Naive thymus-derived CD4-positive, alpha-beta T cell (primary cell): Measurements from ENCODE around the gene HEXA. TPM values are rescaled to one million over a fixed set of nuclear protein-coding genes. Genes with fewer than 3 reads are reported as not detected.

Source experiments
- ATAC-seq: fragments of 150-1000 bp; cut with Tn5 transposase; 2 replicates; pipeline ENCODE4 v1.10.0; 2021; ENCODE audit warnings: mild to moderate bottlenecking, moderate library complexity
- CTCF ChIA-PET: fragments of 350-600 bp; sonication (Branson Sonifier 250); formaldehyde crosslinking; loops from one replicate; lab custom pipeline; 2021; ENCODE audit warnings: antibody characterized with exemption; lab: Charles Lee
- POLR2A ChIA-PET: fragments of 350-600 bp; sonication (Branson Sonifier 250); formaldehyde crosslinking; loops from one replicate; lab custom pipeline; 2021; ENCODE audit warnings: antibody characterized with exemption, inconsistent platforms; lab: Charles Lee
- DNase-seq, 9 donors: peaks; one replicate each; pipeline versions ENCODE4 v3.0.0 to v3.0.0-alpha.2; 2020 to 2022; ENCODE audit warnings: mixed read lengths in 1 of 9
- H3K27ac ChIP-seq: one replicate; pipeline ENCODE4 v1.7.0; 2013; ENCODE audit warnings: mild to moderate bottlenecking, low read depth, low read length, moderate library complexity
- H3K27me3 ChIP-seq, 2 donors: one replicate each; pipeline ENCODE4 v1.7.0; 2013; ENCODE audit warnings: low read length in 2 of 2, mild to moderate bottlenecking in 2 of 2, moderate library complexity in 2 of 2; ENCODE audit not compliant: control insufficient read depth in 2 of 2, insufficient read depth in 2 of 2
- H3K36me3 ChIP-seq, 3 experiments: 1 replicate in 2 of 3; 2 replicates in 1 of 3; pipeline ENCODE4 v1.7.0; 2013; ENCODE audit warnings: low read length in 3 of 3, mild to moderate bottlenecking in 3 of 3, moderate library complexity in 1 of 3; ENCODE audit not compliant: insufficient read depth in 3 of 3, control insufficient read depth in 2 of 3
- H3K4me1 ChIP-seq, 2 donors: one replicate each; pipeline ENCODE4 v1.7.0; 2013; ENCODE audit warnings: low read length in 2 of 2, mild to moderate bottlenecking in 2 of 2, moderate library complexity in 1 of 2; ENCODE audit not compliant: control insufficient read depth in 2 of 2, insufficient read depth in 2 of 2
- H3K4me3 ChIP-seq: 2 replicates; pipeline ENCODE4 v1.7.0; 2013; ENCODE audit warnings: mild to moderate bottlenecking, low read length
- H3K9me3 ChIP-seq, 3 experiments: 1 replicate in 2 of 3; 2 replicates in 1 of 3; pipeline ENCODE4 v1.7.0; 2013; ENCODE audit warnings: low read length in 3 of 3; ENCODE audit not compliant: control insufficient read depth in 2 of 3
- H3K27ac Mint-ChIP-seq, 9 donors: one replicate each; pipeline ENCODE4 v1.8.0; 2020 to 2022; ENCODE audit warnings: mixed read lengths in 9 of 9, mild to moderate bottlenecking in 8 of 9, moderate library complexity in 5 of 9, inconsistent platforms in 2 of 9
- H3K27me3 Mint-ChIP-seq, 5 donors: one replicate each; pipeline ENCODE4 v1.8.0; 2021 to 2022; ENCODE audit warnings: mixed read lengths in 5 of 5, mild to moderate bottlenecking in 1 of 5
- H3K36me3 Mint-ChIP-seq, 5 donors: one replicate each; pipeline ENCODE4 v1.8.0; 2020 to 2022; ENCODE audit warnings: mixed read lengths in 5 of 5, mild to moderate bottlenecking in 3 of 5, inconsistent platforms in 1 of 5
- H3K4me1 Mint-ChIP-seq, 7 donors: one replicate each; pipeline ENCODE4 v1.8.0; 2020 to 2022; ENCODE audit warnings: mixed read lengths in 7 of 7, mild to moderate bottlenecking in 3 of 7, inconsistent platforms in 1 of 7
- H3K4me3 Mint-ChIP-seq, 10 donors: one replicate each; pipeline ENCODE4 v1.8.0; 2020 to 2022; ENCODE audit warnings: mild to moderate bottlenecking in 10 of 10, mixed read lengths in 10 of 10, moderate library complexity in 6 of 10, inconsistent platforms in 2 of 10
- H3K9me3 Mint-ChIP-seq, 11 donors: one replicate each; pipeline ENCODE4 v1.8.0; 2020 to 2022; ENCODE audit warnings: mixed read lengths in 11 of 11, mild to moderate bottlenecking in 4 of 11, inconsistent platforms in 1 of 11, moderate library complexity in 1 of 11
- intact Hi-C, 2 donors: fragments of 100-400 bp; cut with micrococcal nuclease; formaldehyde crosslinking; loops; one replicate each; pipeline ENCODE4 v1.15.1; 2023
- polyA plus RNA-seq, 2 donors: library from polyadenylated mRNA; unstranded; fragments of 300-500 nt; fragmentation: Illumina TruSeq; gene quantifications; one replicate each; pipeline ENCODE4 v1.2.3, GENCODE V29; 2021
- total RNA-seq, 6 experiments: library from RNA in 5 of 6; stranded (reverse) in 5 of 6; gene quantifications; 1 replicate in 5 of 6; 2 replicates in 1 of 6; pipeline ENCODE4 v1.2.3 and lab custom pipeline; 2021 to 2026

Gene HEXA
- total and polyA plus RNA-seq, 7 experiments from 2014 or later = 60.3 to 101 (median 88.0) TPM

DNA sequence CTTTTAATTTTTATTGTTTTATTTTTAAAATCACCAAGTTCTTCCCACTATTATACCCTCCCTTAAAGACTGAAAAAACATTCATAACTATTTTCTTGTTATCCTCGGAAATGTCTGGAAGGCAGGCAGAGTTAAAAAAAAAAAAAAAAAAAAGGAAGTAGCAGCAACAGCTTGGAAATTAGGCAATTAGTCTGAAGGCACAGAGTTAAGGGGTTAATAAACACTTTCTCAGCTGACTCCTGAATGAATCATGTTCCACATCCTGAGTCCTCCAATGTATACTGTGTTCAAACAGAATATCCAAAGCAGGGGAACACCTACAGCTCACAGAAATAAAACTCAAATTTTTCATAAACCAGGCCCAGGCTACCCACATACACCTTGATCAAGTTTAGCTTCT, 5.8 kb downstream of the HEXA start:
- no peaks in the 10 kb centered on the region for H3K9me3 ChIP-seq
- H3K4me3 ChIP-seq = no peak overlapping the region
- Mint-ChIP-seq H3K27ac (no peak overlapping the region), H3K4me1 (peaks cover 55 to 92% (median 79%) of the 10 kb centered on the region in 7 donors), H3K27me3 (no peaks in the 10 kb centered on the region), H3K9me3 (peaks cover 0 to 7% (median 0%) of the 10 kb centered on the region in 11 donors), H3K4me3 (no peak overlapping the region), H3K36me3 (peaks cover 4 to 42% (median 24%) of the 10 kb centered on the region in 5 donors)
- ChIA-PET CTCF (no interaction called here), POLR2A (interaction anchor here (0.8 kb wide), 1 partner anchor 9 kb away, joined by 3 read pairs; no protein-coding TSS in a partner anchor)
- ATAC-seq (peak; percentile 57), DNase-seq (no peak)
- H3K36me3 ChIP-seq = peaks cover 0 to 8% (median 0%) of the 10 kb centered on the region in 3 experiments
- no peaks in the 10 kb centered on the region for H3K27me3 ChIP-seq
- H3K4me1 ChIP-seq = peaks cover 7 to 32% of the 10 kb centered on the region in 2 donors
- no peak overlapping the region for H3K27ac ChIP-seq
- intact Hi-C loops = loop anchor here in 1 of 2 donors (10.0 kb wide), 1 partner anchor 1265 kb away; the partner anchor contains the start of gene NPTN

- Mint-ChIP-seq H3K27me3 (no peaks in the 10 kb centered on the region), H3K9me3 (peaks cover 0 to 7% (median 0%) of the 10 kb centered on the region in 11 donors), H3K36me3 (peaks cover 4 to 37% (median 24%) of the 10 kb centered on the region in 5 donors), H3K4me3 (no peak overlapping the region), H3K27ac (peak overlapping the region in 1 of 9 donors; percentile 2), H3K4me1 (peaks cover 45 to 85% (median 68%) of the 10 kb centered on the region in 7 donors)
- POLR2A ChIA-PET = interaction anchor here (0.6 kb wide), 1 partner anchor 9 kb away, joined by 6 read pairs; no protein-coding TSS in a partner anchor
- Histone ChIP-seq H3K4me1 (peaks cover 0 to 26% of the 10 kb centered on the region in 2 donors), H3K9me3 (no peaks in the 10 kb centered on the region), H3K4me3 (no peak overlapping the region), H3K27me3 (no peaks in the 10 kb centered on the region), H3K36me3 (peaks cover 0 to 8% (median 0%) of the 10 kb centered on the region in 3 experiments), H3K27ac (no peak overlapping the region)
- CTCF ChIA-PET = no interaction called here
- ATAC-seq (peak; percentile 62), DNase-seq (no peak)
- intact Hi-C loops = no loop called here
These were observed 6.9 kb downstream of the HEXA start for GRCh38 chr15:72368899-72369298.

GRCh38 chr15:72368325-72368724, 7.5 kb downstream of the HEXA start:
- Mint-ChIP-seq H3K4me3 (peak overlapping the region in 1 of 10 donors; percentile 11), H3K36me3 (peaks cover 4 to 37% (median 24%) of the 10 kb centered on the region in 5 donors), H3K27me3 (no peaks in the 10 kb centered on the region), H3K4me1 (peaks cover 40 to 79% (median 64%) of the 10 kb centered on the region in 7 donors), H3K27ac (peak overlapping the region in 2 of 9 donors; percentile 2 to 43), H3K9me3 (peaks cover 0 to 7% (median 0%) of the 10 kb centered on the region in 11 donors)
- Histone ChIP-seq H3K9me3 (no peaks in the 10 kb centered on the region), H3K4me1 (peaks cover 0 to 24% of the 10 kb centered on the region in 2 donors), H3K27me3 (no peaks in the 10 kb centered on the region), H3K27ac (no peak overlapping the region), H3K4me3 (no peak overlapping the region), H3K36me3 (peaks cover 0 to 8% (median 0%) of the 10 kb centered on the region in 3 experiments)
- intact Hi-C loops = no loop called here
- CTCF ChIA-PET = no interaction called here
- POLR2A ChIA-PET = interaction anchor here (1.8 kb wide), 1 partner anchor 8 kb away, joined by 7 read pairs; the partner anchor contains the start of gene HEXA
- DNase-seq (no peak), ATAC-seq (no peak)

GRCh38 chr15:72365844-72366243, 10.0 kb downstream of the HEXA start:
- ChIA-PET CTCF (no interaction called here), POLR2A (interaction anchor here (1.4 kb wide), 1 partner anchor 10 kb away, joined by 4 read pairs; the partner anchor contains the start of gene HEXA)
- Histone ChIP-seq H3K9me3 (no peaks in the 10 kb centered on the region), H3K27ac (no peak overlapping the region), H3K4me3 (no peak overlapping the region), H3K27me3 (no peaks in the 10 kb centered on the region), H3K36me3 (peaks cover 0 to 8% (median 0%) of the 10 kb centered on the region in 3 experiments), H3K4me1 (peaks cover 0 to 18% of the 10 kb centered on the region in 2 donors)
- Mint-ChIP-seq H3K4me3 (peak overlapping the region in 9 of 10 donors; percentile 1 to 58 (median 18)), H3K27me3 (no peaks in the 10 kb centered on the region), H3K9me3 (peaks cover 0 to 7% (median 0%) of the 10 kb centered on the region in 11 donors), H3K4me1 (peaks cover 27 to 59% (median 46%) of the 10 kb centered on the region in 7 donors), H3K36me3 (peaks cover 4 to 33% (median 24%) of the 10 kb centered on the region in 5 donors), H3K27ac (peak overlapping the region in 4 of 9 donors; percentile 6 to 44 (median 10))
- DNase-seq = peak in 5 of 9 donors; percentile 11 to 39 (median 27)
- ATAC-seq = peak; percentile 81
- intact Hi-C loops = loop anchor here in 1 of 2 donors (1.0 kb wide), 1 partner anchor 10 kb away; the partner anchor contains the start of gene HEXA

- H3K4me1 Mint-ChIP-seq = peaks cover 17 to 32% (median 25%) of the 10 kb centered on the region in 7 donors
- intact Hi-C loops = no loop called here
- Histone ChIP-seq H3K36me3 (peaks cover 0 to 28% (median 0%) of the 10 kb centered on the region in 3 experiments), H3K4me1 (peaks cover 0 to 11% of the 10 kb centered on the region in 2 donors), H3K4me3 (no peak overlapping the region), H3K27me3 (no peaks in the 10 kb centered on the region), H3K9me3 (no peaks in the 10 kb centered on the region), H3K27ac (no peak overlapping the region)
- H3K27me3 Mint-ChIP-seq = no peaks in the 10 kb centered on the region
- CTCF ChIA-PET = no interaction called here
- ATAC-seq (no peak), DNase-seq (no peak)
- no peaks in the 10 kb centered on the region for H3K9me3 Mint-ChIP-seq
- H3K4me3 Mint-ChIP-seq = no peak overlapping the region
- H3K27ac Mint-ChIP-seq = no peak overlapping the region
- peaks cover 0 to 19% (median 9%) of the 10 kb centered on the region in 5 donors for H3K36me3 Mint-ChIP-seq
- POLR2A ChIA-PET = interaction anchor here (0.7 to 1.5 kb wide), 2 partner anchors 9 to 15 kb away, joined by 3 to 5 read pairs; no protein-coding TSS in a partner anchor
These were observed 14.6 kb downstream of the HEXA start for GRCh38 chr15:72361176-72361575.

GRCh38 chr15:72358650-72359171, 17.1 kb downstream of the HEXA start:
- Mint-ChIP-seq H3K36me3 (peaks cover under 1 to 26% (median 4%) of the 10 kb centered on the region in 5 donors), H3K27ac (peak overlapping the region in 5 of 9 donors; percentile 8 to 71 (median 28))

More at GRCh38 chr15:72358650-72359171, 17.1 kb downstream of the HEXA start:
- Histone ChIP-seq H3K36me3 (peaks cover 7 to 53% (median 8%) of the 10 kb centered on the region in 3 experiments), H3K27ac (no peak overlapping the region), H3K9me3 (no peaks in the 10 kb centered on the region), H3K27me3 (no peaks in the 10 kb centered on the region), H3K4me1 (peaks cover 0 to 5% of the 10 kb centered on the region in 2 donors), H3K4me3 (no peak overlapping the region)
- ATAC-seq (peak; percentile 57), DNase-seq (no peak)
- ChIA-PET CTCF (no interaction called here), POLR2A (no interaction called here)
- Mint-ChIP-seq H3K4me1 (peaks cover 6 to 18% (median 16%) of the 10 kb centered on the region in 7 donors), H3K27me3 (no peaks in the 10 kb centered on the region), H3K9me3 (no peaks in the 10 kb centered on the region), H3K4me3 (no peak overlapping the region)
- intact Hi-C loops = no loop called here
